Activated gamma-delta T cell treated with anti-CD3 and anti-CD28 coated beads, Interleukin-2, amount 50 U/mL, for 16 hours (primary cell): ENCODE results near the gene NKX2-8.

Experiments used
- DNase-seq: peaks from one replicate; pipeline ENCODE4 v3.0.0-alpha.2; 2020; ENCODE audit warnings: low read depth

NKX2-8 gene

GRCh38 chr14:36582011-36582873 is at the start of gene NKX2-8:
Gene NKX2-8 (minus strand): TSS chr14:36582614. CDS start chr14:36582389, 225 bp downstream.
- DNase-seq = no peak

GRCh38 chr14:36627981-36628380 is 45.6 kb upstream of the NKX2-8 start:
- DNase-seq = no peak

GRCh38 chr14:36626151-36626550 is 43.7 kb upstream of the NKX2-8 start:
- no peak for DNase-seq

DNA sequence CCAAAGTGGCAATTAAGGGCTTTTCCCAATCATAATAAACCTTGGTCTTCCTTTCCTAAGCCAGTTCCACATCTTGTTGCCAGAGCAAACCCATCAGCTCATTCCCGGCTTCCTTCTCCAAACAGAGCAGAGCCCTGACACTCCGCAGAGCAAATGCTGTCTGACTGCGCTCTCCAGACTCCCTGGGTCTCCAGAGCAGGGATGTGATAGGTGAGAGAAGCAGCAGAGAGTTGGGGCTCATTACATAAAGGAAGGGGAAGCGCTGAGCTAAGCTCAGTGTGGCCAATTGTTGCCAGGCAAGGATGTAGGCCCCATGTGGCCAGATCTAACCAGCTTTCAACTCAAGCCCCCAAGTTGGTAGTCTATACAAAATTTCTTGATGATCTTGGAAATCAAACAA is 43.0 kb upstream of the NKX2-8 start:
- no peak for DNase-seq

- DNase-seq = no peak
Measured at GRCh38 chr14:36625014-36625413, 42.6 kb upstream of the NKX2-8 start.

DNA sequence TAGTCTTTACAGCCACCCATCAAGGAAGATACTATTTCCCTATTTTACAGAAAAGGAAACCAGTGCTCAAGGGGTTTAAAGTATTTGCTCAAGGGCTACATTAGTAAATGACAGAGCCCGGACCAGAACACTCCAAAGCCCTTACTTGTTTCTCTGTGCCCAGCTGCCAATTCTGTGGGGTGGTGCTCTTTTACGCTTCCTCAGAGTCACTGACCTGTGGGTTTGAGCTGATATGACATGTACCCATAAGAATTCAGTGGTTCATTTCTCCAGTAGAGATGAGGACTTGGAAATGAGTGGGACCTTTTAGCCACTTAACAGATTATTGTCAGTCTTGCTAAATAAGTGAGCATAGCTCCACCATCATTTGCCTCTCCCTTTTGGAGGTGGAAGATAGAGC is 37.4 kb upstream of the NKX2-8 start:
- no peak for DNase-seq

- no peak for DNase-seq
Measured at GRCh38 chr14:36619131-36619530, 36.7 kb upstream of the NKX2-8 start.

DNA sequence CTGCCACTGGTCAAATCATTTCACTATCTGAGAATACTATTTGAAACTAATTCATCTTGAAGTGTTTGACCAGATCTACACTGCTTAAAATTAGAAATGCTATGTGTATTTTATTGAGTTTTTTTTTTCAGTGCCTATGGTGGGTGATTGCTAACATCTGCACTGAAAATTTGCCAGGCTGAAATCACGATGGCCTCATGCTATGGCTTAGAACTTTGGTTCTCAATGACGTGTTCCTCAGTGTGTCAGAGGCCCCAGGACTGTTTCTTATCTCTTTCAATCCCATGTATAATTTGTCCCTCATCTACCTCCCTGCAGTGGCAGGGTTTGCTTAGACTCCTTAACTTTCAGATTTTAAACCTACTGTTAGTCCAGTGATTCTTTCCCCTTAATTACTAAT is 36.2 kb upstream of the NKX2-8 start:
- DNase-seq = no peak

DNA sequence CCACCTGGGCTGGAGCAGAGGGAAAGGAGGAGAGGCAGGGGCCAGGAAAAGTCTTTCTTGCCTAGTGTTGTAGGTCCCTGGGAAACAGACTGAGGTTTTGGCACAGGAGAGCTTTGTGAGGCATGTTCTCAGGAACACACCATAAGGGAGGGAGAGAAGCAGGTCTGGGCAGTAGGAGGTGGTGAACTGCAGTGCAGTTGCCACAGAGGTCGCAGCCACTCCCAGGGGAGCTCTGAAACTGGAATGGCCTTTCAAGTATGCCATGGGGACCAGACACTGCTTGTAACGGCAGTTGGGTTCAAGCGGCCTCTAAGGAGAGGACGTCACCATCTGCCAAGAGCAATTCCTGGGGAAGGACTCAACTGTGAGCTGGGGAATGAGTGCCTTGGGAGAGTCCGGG is 35.4 kb upstream of the NKX2-8 start:
- DNase-seq = no peak

DNA sequence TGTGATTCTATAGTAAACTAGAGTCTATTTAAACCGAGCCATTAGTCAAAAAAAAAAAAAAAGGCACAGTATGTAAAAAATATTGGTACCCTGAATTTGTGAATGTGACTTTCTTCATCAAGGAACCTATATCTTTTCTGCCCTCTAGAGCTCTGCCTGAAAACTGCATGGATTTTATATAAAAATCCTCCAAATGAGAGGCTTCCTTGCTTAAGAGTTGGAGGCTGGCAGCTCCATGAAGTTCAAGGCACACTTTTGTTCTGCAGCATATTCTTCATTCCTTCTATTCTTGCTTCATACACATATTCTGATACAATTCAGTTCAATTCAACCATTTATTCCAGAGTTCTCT is 23.1 kb upstream of the NKX2-8 start:
- DNase-seq = no peak

- no peak for DNase-seq
Measured at GRCh38 chr14:36604757-36605505, 22.5 kb upstream of the NKX2-8 start.

- no peak for DNase-seq
Measured at GRCh38 chr14:36600431-36600830, 18.0 kb upstream of the NKX2-8 start.

DNA sequence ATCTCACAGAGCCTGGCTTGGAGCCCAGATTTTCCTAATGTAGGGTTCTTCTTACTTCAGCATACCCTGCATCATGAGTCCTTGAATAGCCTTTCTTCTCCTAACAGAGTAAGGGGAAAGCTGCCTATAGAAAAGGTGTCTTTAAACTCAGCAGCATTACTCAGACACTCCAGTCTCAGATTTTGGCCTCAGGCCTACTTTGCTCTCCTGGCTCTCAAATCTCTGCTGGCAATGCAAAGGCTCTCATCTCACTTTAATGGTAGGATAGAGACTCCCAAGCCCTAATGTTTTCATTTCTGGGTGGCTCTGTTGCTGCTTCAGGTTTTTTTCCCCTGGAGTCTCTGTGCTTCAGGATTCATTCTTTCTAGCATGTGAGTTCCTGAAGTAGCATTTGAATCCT is 9.1 kb upstream of the NKX2-8 start:
- DNase-seq = no peak

DNA sequence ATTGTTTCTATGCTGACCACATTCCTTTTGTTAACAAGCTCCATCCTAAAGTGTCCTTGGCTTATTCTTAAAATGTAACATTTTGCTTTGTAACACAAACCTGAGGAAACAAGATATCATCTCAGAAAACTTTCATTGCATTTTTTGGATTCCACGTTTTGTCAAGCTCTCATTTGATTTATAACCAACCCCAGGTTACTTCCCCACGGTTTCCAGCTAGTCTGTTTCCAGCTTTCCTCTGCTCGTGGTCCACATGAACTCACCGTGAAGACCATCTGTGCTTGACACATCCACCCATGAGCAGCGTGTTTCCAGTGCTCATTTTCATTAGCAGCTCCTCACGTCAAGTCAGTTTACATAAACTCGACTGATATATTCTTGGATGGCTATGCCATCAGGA is 6.4 kb upstream of the NKX2-8 start:
- DNase-seq = no peak

- no peak for DNase-seq
Measured at GRCh38 chr14:36588119-36588518, 5.7 kb upstream of the NKX2-8 start.

- no peak for DNase-seq
Measured at GRCh38 chr14:36585100-36585499, 2.7 kb upstream of the NKX2-8 start.

DNA sequence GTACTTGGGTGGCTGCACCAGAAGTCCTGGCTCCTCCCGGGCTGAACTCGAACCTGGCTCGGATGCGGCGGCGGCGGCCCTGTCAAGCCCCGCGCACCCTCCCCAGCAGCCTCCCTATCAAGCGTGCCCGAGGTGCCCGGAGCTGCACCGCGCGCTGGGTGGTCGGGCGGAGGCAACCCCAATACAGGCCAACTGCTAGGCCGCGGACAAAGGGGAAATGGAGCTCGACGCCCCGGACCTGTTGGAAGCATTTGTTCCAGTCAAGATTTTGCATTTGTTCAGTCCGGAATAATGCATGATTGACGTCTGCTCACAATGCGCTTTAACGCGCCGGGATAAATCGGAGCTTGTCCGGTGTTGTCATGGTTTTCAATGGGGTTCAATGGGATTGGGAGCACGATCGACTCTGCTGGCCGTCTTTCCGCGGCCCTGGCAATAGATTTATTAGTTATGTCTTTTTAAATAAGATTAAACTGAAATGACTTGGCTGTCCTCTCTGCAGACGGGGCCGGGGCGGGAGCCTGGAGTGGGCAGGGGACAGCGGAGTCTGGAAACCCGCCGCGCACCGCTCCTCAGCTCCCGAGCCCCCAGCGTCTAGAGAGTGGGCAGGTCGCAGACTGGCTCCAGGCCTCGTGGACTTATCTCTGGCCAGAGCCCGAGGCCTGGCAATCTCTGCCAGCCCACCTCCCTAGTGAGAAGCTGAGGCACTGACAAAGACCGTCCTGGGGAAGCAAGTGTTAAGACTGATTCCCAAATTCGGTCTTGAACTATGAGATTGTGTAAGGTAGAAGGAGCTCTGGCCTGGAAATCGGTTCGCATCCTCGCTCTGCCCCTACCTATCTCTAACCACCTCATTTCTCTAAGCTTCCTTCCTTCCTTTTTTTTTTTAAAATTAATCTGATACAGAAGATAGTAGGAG is 1.7 kb upstream of the NKX2-8 start:
- DNase-seq = no peak

DNA sequence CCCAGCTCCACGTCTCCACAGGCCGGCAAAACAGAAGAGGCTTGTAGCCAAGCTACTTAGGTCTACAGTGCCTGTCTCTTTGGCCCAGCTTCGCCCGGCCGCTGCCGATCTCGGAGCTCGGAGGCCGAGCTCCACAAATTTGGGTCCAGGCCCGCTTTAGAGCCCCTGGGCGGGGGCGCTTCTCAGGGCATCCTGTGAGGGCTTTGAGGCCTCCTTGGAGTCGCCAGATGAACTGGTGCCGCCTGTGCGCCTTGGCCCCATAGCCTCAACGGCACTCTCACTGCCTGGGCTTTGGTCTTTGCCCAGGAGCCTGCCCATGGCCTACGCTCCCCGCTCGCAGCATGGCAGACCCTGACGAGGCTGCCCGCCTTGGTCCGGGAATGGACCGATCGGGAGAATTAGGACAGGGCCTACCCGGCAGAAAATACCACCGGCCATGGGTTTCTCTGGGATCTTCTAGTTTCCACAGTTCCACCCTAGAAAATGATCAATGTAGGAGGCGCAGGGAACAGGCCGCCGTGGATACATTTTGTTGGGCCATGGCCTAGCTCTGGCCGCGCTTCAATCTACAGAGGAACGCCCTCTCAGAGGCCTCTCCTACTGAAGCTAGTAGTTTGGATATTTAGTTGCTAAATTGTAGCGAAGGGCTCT is 953 bp upstream of the NKX2-8 start:
- no peak for DNase-seq

DNA sequence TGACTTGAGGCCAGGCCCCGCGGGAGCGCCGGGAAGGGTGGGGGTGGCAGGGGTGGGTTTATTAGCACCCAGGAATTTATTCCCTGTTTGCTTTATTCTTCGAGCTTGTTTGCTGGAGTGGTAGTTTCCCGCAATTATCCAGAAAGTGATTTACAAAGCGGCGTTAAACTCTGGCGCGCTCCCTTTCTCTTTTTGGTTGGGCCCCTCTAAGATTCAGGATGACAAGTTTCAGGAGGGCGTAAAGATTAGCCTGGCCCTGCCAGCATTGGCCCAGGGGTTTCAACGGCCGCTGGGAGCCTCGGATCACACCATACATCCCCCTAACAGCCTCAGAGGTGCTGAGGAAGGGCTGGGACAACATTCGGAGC is 444 bp upstream of the NKX2-8 start:
- no peak for DNase-seq

DNA sequence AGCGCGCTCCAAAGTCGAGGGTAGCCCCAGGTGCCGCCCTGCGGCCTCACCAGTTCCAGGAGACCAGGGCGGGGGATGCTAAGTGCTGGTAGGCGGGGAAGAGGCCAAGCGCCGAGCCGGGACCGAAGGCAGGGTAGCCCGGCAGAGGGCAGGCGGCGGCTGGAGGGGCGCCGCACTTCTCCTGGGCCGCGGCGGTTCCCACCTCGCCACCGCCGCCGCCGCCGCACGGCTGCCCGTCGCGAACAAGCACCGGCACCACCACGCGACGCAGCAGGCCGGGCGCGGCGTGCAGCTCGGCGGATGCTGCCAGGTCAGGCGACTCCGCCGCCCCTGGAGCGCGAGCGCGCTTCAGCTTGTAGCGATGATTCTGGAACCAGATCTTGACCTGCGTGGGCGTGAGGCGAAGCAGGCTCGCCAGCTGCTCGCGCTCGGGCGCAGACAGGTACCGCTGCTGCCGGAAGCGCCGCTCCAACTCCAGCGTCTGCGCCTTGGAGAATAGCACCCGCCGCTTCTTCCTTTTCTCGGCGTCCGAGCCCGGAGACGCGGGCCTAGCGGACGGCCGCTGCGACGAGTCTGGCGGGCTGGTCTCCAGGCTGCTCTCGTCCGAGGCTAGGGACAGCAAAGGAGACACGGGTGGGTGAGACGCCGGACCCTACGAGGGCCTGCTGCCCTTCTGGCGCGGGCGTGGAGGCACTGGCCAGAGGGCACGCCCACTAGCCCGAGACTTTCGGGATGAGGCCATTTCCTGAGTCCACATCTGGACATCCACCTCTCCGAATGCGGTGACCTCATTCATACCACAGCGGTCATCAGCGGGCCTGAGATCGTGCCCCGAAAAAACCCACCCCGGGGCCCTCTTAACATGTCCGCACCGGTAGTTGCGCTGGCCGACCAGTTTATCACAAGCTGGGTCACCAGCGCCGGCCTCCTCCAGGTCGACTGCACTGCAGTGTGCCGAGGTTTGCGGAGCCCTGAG is 1.3 kb downstream of the NKX2-8 start:
- no peak for DNase-seq
